Loucy (cell line): ENCODE data around the gene DHRS3.

Experiments used
- EZH2phosphoT487 ChIP-seq: fragments of 200-600 bp; IDR thresholded peaks from 2 replicates; pipeline ENCODE4 v1.6.1; 2018; ENCODE audit warnings: antibody characterized with exemption, mild to moderate bottlenecking, moderate library complexity, borderline replicate concordance
- TF ChIP-seq, protein P1 (sequence below): fragments of 200-600 bp; sonication (generic); conservative IDR thresholded peaks from 2 replicates; pipeline ENCODE4 v1.5.1; 2014; ENCODE audit warnings: mild to moderate bottlenecking, antibody characterized with exemption, low read length

DNA sequence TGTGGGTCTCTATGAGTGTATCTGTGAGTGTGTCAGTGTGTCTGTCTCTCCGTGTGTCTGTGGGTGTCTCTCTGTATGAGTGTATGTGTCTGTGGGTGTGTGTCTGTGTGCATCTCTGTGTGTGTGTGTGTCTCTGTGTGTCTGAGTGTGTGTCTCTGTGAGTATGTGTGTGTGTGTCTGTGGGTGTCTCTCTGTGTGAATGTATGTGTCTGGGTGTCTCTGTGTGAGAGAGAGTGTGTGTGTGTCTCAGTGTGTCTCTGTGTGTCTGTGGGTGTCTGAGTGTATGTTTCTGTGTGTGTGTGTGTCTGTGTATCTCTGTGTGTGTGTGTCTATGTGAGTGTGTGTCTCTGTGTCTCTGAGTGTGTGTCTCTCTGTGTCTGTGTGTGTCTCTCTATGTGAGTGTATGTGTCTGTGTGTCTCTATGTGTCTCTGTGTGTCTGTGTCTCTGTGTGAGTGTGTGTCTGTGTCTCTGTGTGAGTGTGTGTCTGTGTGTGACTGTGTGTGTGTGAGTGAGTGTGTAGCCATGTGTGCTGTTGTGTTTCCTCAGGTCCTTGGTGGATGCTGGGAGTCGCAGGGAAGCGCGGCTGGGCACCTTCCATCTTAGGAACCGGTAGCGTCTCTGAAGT lies 33.0 kb downstream of the DHRS3 start:
- TF ChIP-seq, protein P1, sequence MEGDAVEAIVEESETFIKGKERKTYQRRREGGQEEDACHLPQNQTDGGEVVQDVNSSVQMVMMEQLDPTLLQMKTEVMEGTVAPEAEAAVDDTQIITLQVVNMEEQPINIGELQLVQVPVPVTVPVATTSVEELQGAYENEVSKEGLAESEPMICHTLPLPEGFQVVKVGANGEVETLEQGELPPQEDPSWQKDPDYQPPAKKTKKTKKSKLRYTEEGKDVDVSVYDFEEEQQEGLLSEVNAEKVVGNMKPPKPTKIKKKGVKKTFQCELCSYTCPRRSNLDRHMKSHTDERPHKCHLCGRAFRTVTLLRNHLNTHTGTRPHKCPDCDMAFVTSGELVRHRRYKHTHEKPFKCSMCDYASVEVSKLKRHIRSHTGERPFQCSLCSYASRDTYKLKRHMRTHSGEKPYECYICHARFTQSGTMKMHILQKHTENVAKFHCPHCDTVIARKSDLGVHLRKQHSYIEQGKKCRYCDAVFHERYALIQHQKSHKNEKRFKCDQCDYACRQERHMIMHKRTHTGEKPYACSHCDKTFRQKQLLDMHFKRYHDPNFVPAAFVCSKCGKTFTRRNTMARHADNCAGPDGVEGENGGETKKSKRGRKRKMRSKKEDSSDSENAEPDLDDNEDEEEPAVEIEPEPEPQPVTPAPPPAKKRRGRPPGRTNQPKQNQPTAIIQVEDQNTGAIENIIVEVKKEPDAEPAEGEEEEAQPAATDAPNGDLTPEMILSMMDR = no peak
- no peak for TF ChIP-seq EZH2phosphoT487
